WTC11 (cell line): ENCODE measurements around the gene MOSPD2. TPM values are rescaled to one million over a fixed set of nuclear protein-coding genes. Genes with fewer than 3 reads are reported as not detected.

Source experiments
- ATAC-seq: fragments of 200-7000 bp; cut with Tn5 transposase; 2 replicates; pipeline ENCODE4 v1.10.0; 2021; ENCODE audit warnings: mild to moderate bottlenecking, moderate library complexity
- CTCF ChIA-PET: fragments of 300-600 bp; sonication (Branson Sonifier 250); formaldehyde crosslinking; loops from one replicate; lab custom pipeline; 2021; ENCODE audit warnings: antibody characterized with exemption; lab: Charles Lee
- POLR2A ChIA-PET: fragments of 350-600 bp; sonication (Branson Sonifier 250); formaldehyde crosslinking; loops from one replicate; lab custom pipeline; 2021; ENCODE audit warnings: antibody characterized with exemption; lab: Charles Lee
- DNase-seq: peaks from one replicate; pipeline ENCODE4 v3.0.0; 2021; ENCODE audit warnings: low spot score
- H3K27ac Mint-ChIP-seq: 2 replicates; pipeline ENCODE4 v1.8.0; 2021; ENCODE audit warnings: mixed read lengths
- H3K27me3 Mint-ChIP-seq: 2 replicates; pipeline ENCODE4 v1.8.0; 2021; ENCODE audit warnings: low read depth, mild to moderate bottlenecking, moderate library complexity, mixed read lengths
- H3K36me3 Mint-ChIP-seq: 2 replicates; pipeline ENCODE4 v1.8.0; 2021; ENCODE audit warnings: mixed read lengths
- H3K4me1 Mint-ChIP-seq: 2 replicates; pipeline ENCODE4 v1.8.0; 2022; ENCODE audit warnings: mixed read lengths
- H3K4me3 Mint-ChIP-seq: 2 replicates; pipeline ENCODE4 v1.8.0; 2021; ENCODE audit warnings: mild to moderate bottlenecking, moderate library complexity, mixed read lengths
- H3K9me3 Mint-ChIP-seq: 2 replicates; pipeline ENCODE4 v1.8.0; 2021; ENCODE audit warnings: mixed read lengths
- AFF4 ChIP-seq: sonication (generic); formaldehyde crosslinking; IDR thresholded peaks from 2 replicates; pipeline ENCODE4 v1.8.1; 2023; ENCODE audit warnings: mild to moderate bottlenecking, missing genetic modification reagents, borderline replicate concordance
- ATF1 ChIP-seq: sonication (generic); formaldehyde crosslinking; IDR thresholded peaks from 2 replicates; pipeline ENCODE4 v1.8.1; 2023; ENCODE audit warnings: mild to moderate bottlenecking, moderate library complexity, missing genetic modification reagents
- E2F5 ChIP-seq: sonication (generic); formaldehyde crosslinking; IDR thresholded peaks from 2 replicates; pipeline ENCODE4 v1.8.1; 2022; ENCODE audit warnings: mild to moderate bottlenecking, moderate library complexity, missing genetic modification reagents
- JUN ChIP-seq: sonication (generic); formaldehyde crosslinking; IDR thresholded peaks from 2 replicates; pipeline ENCODE4 v1.8.0; 2023; ENCODE audit warnings: mild to moderate bottlenecking, missing genetic modification reagents
- SMAD3 ChIP-seq: sonication (generic); formaldehyde crosslinking; IDR thresholded peaks from 2 replicates; pipeline ENCODE4 v1.8.0; 2022; ENCODE audit warnings: missing genetic modification reagents, mild to moderate bottlenecking, borderline replicate concordance
- STAT6 ChIP-seq: sonication (generic); formaldehyde crosslinking; conservative IDR thresholded peaks from 2 replicates; pipeline ENCODE4 v1.8.1; 2023; ENCODE audit warnings: mild to moderate bottlenecking, low read depth, missing genetic modification reagents, moderate library complexity
- TCF7 ChIP-seq: sonication (generic); formaldehyde crosslinking; IDR thresholded peaks from 2 replicates; pipeline ENCODE4 v1.8.0; 2022; ENCODE audit warnings: mild to moderate bottlenecking, low read depth, missing genetic modification reagents, moderate library complexity
- TEAD1 ChIP-seq: sonication (generic); formaldehyde crosslinking; IDR thresholded peaks from 2 replicates; pipeline ENCODE4 v1.8.0; 2022; ENCODE audit warnings: mild to moderate bottlenecking, missing genetic modification reagents
- ZNF232 ChIP-seq: sonication (generic); formaldehyde crosslinking; IDR thresholded peaks from 2 replicates; pipeline ENCODE4 v1.8.0; 2022; ENCODE audit warnings: mild to moderate bottlenecking, missing genetic modification reagents
- ZNF416 ChIP-seq: fragments of 250-450 bp; sonication (Bioruptor Pico); IDR thresholded peaks from 2 replicates; pipeline ENCODE4 v1.9.0; 2021; ENCODE audit warnings: mild to moderate bottlenecking, inconsistent platforms
- ZSCAN18 ChIP-seq: fragments of 250-450 bp; sonication (Bioruptor Pico); IDR thresholded peaks from 2 replicates; pipeline ENCODE4 v2.1.2; 2022; ENCODE audit warnings: mild to moderate bottlenecking, moderate library complexity
- total RNA-seq: library from RNA; stranded (reverse); gene quantifications from 3 replicates; pipeline ENCODE4 v1.2.3, GENCODE V29; 2021
- TF ChIP-seq, protein P1 (sequence below): fragments of 250-450 bp; sonication (Bioruptor Pico); IDR thresholded peaks from 2 replicates; pipeline ENCODE4 v1.8.0; 2021; ENCODE audit warnings: mild to moderate bottlenecking
- TF ChIP-seq, protein P2 (sequence below): sonication (generic); formaldehyde crosslinking; IDR thresholded peaks from 2 replicates; pipeline ENCODE4 v1.8.0; 2023; ENCODE audit warnings: mild to moderate bottlenecking, missing genetic modification reagents

The MOSPD2 gene
- total RNA-seq, 1 experiment from 2014 or later, result 13.2 TPM

DNA sequence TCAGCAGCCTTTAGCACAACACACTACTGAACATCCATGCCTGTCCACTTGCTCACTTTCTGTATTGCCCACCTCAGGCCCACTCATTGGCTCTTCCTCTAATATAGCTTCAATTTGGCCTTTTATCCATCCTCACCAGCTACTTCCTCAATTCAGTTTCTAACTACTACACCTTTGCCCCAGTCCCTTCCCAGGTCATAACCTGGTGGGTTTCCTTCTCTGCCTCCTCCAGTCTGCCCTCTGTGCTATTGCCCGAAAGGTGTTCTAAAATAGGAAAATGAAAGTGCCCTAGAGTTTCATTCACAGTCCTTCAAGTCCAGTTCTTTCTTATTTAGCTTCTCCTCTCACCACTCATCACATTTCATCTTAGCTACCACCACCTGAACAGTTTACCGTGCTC is 23.1 kb downstream of the MOSPD2 start:
- POLR2A ChIA-PET, result no interaction called here

GRCh38 chrX:14897042-14897441 is 23.8 kb downstream of the MOSPD2 start:
- no peak overlapping the region for H3K27ac Mint-ChIP-seq
- no peak for DNase-seq
- ATAC-seq, result no peak
- POLR2A ChIA-PET, result no interaction called here
- no peaks in the 10 kb centered on the region for H3K27me3 Mint-ChIP-seq
- CTCF ChIA-PET, result no interaction called here
- H3K36me3 Mint-ChIP-seq, result no peaks in the 10 kb centered on the region
- H3K9me3 Mint-ChIP-seq, result no peaks in the 10 kb centered on the region
- peaks cover 2% of the 10 kb centered on the region for H3K4me1 Mint-ChIP-seq
- H3K4me3 Mint-ChIP-seq, result no peak overlapping the region
- no peak for TF ChIP-seq ZNF416
- TF ChIP-seq ZSCAN18 (CRISPR knock-in tag), result no peak
- no peak for TF ChIP-seq AFF4 (CRISPR knock-in tag)

More for the DNA sequence above, 23.1 kb downstream of the MOSPD2 start:
- Mint-ChIP-seq H3K9me3 (no peaks in the 10 kb centered on the region), H3K36me3 (no peaks in the 10 kb centered on the region), H3K27me3 (no peaks in the 10 kb centered on the region), H3K27ac (no peak overlapping the region), H3K4me3 (no peak overlapping the region), H3K4me1 (peaks cover 4% of the 10 kb centered on the region)
- TF ChIP-seq ZNF232 (CRISPR knock-in tag), result no peak
- no peak for TF ChIP-seq STAT6
- TF ChIP-seq, protein P1, sequence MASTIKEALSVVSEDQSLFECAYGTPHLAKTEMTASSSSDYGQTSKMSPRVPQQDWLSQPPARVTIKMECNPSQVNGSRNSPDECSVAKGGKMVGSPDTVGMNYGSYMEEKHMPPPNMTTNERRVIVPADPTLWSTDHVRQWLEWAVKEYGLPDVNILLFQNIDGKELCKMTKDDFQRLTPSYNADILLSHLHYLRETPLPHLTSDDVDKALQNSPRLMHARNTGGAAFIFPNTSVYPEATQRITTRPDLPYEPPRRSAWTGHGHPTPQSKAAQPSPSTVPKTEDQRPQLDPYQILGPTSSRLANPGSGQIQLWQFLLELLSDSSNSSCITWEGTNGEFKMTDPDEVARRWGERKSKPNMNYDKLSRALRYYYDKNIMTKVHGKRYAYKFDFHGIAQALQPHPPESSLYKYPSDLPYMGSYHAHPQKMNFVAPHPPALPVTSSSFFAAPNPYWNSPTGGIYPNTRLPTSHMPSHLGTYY (CRISPR knock-in tag), result no peak
- TF ChIP-seq, protein P2, sequence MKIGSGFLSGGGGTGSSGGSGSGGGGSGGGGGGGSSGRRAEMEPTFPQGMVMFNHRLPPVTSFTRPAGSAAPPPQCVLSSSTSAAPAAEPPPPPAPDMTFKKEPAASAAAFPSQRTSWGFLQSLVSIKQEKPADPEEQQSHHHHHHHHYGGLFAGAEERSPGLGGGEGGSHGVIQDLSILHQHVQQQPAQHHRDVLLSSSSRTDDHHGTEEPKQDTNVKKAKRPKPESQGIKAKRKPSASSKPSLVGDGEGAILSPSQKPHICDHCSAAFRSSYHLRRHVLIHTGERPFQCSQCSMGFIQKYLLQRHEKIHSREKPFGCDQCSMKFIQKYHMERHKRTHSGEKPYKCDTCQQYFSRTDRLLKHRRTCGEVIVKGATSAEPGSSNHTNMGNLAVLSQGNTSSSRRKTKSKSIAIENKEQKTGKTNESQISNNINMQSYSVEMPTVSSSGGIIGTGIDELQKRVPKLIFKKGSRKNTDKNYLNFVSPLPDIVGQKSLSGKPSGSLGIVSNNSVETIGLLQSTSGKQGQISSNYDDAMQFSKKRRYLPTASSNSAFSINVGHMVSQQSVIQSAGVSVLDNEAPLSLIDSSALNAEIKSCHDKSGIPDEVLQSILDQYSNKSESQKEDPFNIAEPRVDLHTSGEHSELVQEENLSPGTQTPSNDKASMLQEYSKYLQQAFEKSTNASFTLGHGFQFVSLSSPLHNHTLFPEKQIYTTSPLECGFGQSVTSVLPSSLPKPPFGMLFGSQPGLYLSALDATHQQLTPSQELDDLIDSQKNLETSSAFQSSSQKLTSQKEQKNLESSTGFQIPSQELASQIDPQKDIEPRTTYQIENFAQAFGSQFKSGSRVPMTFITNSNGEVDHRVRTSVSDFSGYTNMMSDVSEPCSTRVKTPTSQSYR (CRISPR knock-in tag), result no peak
- no peak for TF ChIP-seq JUN (CRISPR knock-in tag)
- TF ChIP-seq TEAD1 (CRISPR knock-in tag), result no peak
- TF ChIP-seq ZSCAN18 (CRISPR knock-in tag), result no peak
- TF ChIP-seq ATF1 (CRISPR knock-in tag), result no peak
- no peak for TF ChIP-seq SMAD3 (CRISPR knock-in tag)
- no peak for TF ChIP-seq TCF7
- TF ChIP-seq E2F5 (CRISPR knock-in tag), result no peak
- no peak for DNase-seq
- CTCF ChIA-PET, result no interaction called here
- ATAC-seq, result no peak
